Fibroblast of lung (primary cell): ENCODE measurements around the gene NKD1. TPM values are rescaled to one million over a fixed set of nuclear protein-coding genes. Genes with fewer than 3 reads are reported as not detected.

ENCODE experiments used
- DNase-seq, 2 donors: peaks; one replicate each; pipeline versions ENCODE4 v3.0.0 to v3.0.0-alpha.2; 2010; ENCODE audit warnings: low read depth in 2 of 2
- H2AFZ ChIP-seq: 2 replicates; pipeline ENCODE4 v1.5.1; 2012; ENCODE audit warnings: low read length, control low read depth, inconsistent platforms
- H3K27ac ChIP-seq: 2 replicates; pipeline ENCODE4 v1.5.1; 2011; ENCODE audit warnings: low read length, control low read depth; ENCODE audit not compliant: insufficient read depth
- H3K27me3 ChIP-seq: 2 replicates; pipeline ENCODE4 v1.5.1; 2011; ENCODE audit warnings: mild to moderate bottlenecking, low read length; ENCODE audit not compliant: control insufficient read depth, insufficient read depth
- H3K36me3 ChIP-seq: 2 replicates; pipeline ENCODE4 v1.5.1; 2011; ENCODE audit warnings: low read length; ENCODE audit not compliant: control insufficient read depth, insufficient read depth
- H3K4me1 ChIP-seq: 2 replicates; pipeline ENCODE4 v1.5.1; 2011; ENCODE audit warnings: low read length; ENCODE audit not compliant: control insufficient read depth, insufficient read depth; ENCODE audit errors: extremely low read depth
- H3K4me2 ChIP-seq: 2 replicates; pipeline ENCODE4 v1.5.1; 2011; ENCODE audit warnings: low read length, control low read depth; ENCODE audit not compliant: insufficient read depth; ENCODE audit errors: extremely low read depth
- H3K4me3 ChIP-seq, 4 experiments: fragments of 200-600 bp in 1 of 4; sonication (generic) in 1 of 4; replicated peaks in 1 of 4; 2 replicates each; pipeline ENCODE4 v1.5.1; 2011 to 2016; ENCODE audit warnings: low read length in 4 of 4, low read depth in 3 of 4, mild to moderate bottlenecking in 3 of 4, control low read depth in 2 of 4, inconsistent platforms in 1 of 4, mixed read lengths in 1 of 4; ENCODE audit not compliant: insufficient read depth in 1 of 4; ENCODE audit errors: control extremely low read depth in 1 of 4
- H3K79me2 ChIP-seq: 2 replicates; pipeline ENCODE4 v1.5.1; 2012; ENCODE audit warnings: mild to moderate bottlenecking, low read length, inconsistent platforms; ENCODE audit not compliant: control insufficient read depth, insufficient read depth
- H3K9ac ChIP-seq: 2 replicates; pipeline ENCODE4 v1.5.1; 2011; ENCODE audit warnings: mild to moderate bottlenecking, low read length, control low read depth; ENCODE audit not compliant: insufficient read depth
- H3K9me3 ChIP-seq: 2 replicates; pipeline ENCODE4 v1.5.1; 2012; ENCODE audit warnings: low read depth, low read length; ENCODE audit not compliant: control insufficient read depth, insufficient read depth
- H4K20me1 ChIP-seq: 2 replicates; pipeline ENCODE4 v1.5.1; 2011; ENCODE audit warnings: low read length; ENCODE audit not compliant: control insufficient read depth, insufficient read depth; ENCODE audit errors: extremely low read depth
- EZH2 ChIP-seq: IDR thresholded peaks from 2 replicates; pipeline ENCODE4 v1.5.1; 2012; ENCODE audit warnings: low read length, control low read depth, mild to moderate bottlenecking; ENCODE audit errors: missing control alignments
- polyA plus RNA-seq, 2 donors: library from polyadenylated mRNA; depleted of rRNA in 1 of 2; stranded (reverse) in 1 of 2; unstranded in 1 of 2; fragments of >200 nt; gene quantifications; 2 replicates each; pipeline ENCODE4 v1.2.1, GENCODE V29; 2011 to 2012; ENCODE audit warnings: missing spikeins in 1 of 2
- total RNA-seq: library from RNA; depleted of rRNA; stranded (reverse); fragments of >200 nt; gene quantifications from 2 replicates; pipeline ENCODE4 v1.2.1, GENCODE V29; 2014
- TF ChIP-seq, protein P1 (sequence below), 2 donors: IDR thresholded peaks in 1 of 2; conservative IDR thresholded peaks in 1 of 2; 1 replicate in 1 of 2; 2 replicates in 1 of 2; pipeline ENCODE4 v1.5.1; 2011 to 2012; ENCODE audit warnings: low read length in 2 of 2, control low read depth in 1 of 2, inconsistent platforms in 1 of 2, low read depth in 1 of 2, mild to moderate bottlenecking in 1 of 2

Gene NKD1
- total and polyA plus RNA-seq, 2 donors (not counting 1 experiment from before 2014, with no cell fraction given), result under 0.01 to 0.12 TPM

DNA sequence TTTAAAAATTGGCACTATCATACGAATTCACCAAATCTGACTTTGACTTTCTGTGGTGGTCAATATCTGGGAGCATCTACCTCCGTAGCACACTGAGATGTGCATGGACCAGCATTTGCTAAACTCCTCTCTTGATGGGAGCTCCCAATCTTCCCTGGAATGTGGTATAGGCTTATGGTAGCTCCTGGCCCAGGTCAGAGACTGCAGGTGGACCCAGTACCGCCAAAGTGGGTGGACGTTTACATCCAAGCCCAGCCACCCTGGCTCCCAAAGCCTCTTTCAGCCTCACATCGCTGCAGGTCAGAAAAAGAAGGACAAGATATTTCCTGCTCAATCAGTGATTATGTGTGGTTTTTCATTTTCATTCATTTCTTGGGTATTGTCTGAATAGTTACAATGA is 43.1 kb upstream of the NKD1 start:
- Histone ChIP-seq H3K9me3 (no peaks in the 10 kb centered on the region), H3K27ac (no peak overlapping the region), H3K36me3 (no peaks in the 10 kb centered on the region), H3K79me2 (no peaks in the 10 kb centered on the region), H3K4me1 (no peaks in the 10 kb centered on the region), H3K27me3 (no peaks in the 10 kb centered on the region), H4K20me1 (no peaks in the 10 kb centered on the region), H3K4me2 (no peak overlapping the region), H3K4me3 (no peak overlapping the region), H3K9ac (no peak overlapping the region), H2AFZ (no peak overlapping the region)
- DNase-seq, result no peak
- TF ChIP-seq, protein P1, sequence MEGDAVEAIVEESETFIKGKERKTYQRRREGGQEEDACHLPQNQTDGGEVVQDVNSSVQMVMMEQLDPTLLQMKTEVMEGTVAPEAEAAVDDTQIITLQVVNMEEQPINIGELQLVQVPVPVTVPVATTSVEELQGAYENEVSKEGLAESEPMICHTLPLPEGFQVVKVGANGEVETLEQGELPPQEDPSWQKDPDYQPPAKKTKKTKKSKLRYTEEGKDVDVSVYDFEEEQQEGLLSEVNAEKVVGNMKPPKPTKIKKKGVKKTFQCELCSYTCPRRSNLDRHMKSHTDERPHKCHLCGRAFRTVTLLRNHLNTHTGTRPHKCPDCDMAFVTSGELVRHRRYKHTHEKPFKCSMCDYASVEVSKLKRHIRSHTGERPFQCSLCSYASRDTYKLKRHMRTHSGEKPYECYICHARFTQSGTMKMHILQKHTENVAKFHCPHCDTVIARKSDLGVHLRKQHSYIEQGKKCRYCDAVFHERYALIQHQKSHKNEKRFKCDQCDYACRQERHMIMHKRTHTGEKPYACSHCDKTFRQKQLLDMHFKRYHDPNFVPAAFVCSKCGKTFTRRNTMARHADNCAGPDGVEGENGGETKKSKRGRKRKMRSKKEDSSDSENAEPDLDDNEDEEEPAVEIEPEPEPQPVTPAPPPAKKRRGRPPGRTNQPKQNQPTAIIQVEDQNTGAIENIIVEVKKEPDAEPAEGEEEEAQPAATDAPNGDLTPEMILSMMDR (conservative IDR thresholded peaks at IDR 0.05 in 1 of 2, IDR thresholded peaks at IDR 0.05 in 1 of 2; ENCODE audit: low read depth in 1 of 2, low read length in 2 of 2), result no peak
- TF ChIP-seq EZH2, result no peak

DNA sequence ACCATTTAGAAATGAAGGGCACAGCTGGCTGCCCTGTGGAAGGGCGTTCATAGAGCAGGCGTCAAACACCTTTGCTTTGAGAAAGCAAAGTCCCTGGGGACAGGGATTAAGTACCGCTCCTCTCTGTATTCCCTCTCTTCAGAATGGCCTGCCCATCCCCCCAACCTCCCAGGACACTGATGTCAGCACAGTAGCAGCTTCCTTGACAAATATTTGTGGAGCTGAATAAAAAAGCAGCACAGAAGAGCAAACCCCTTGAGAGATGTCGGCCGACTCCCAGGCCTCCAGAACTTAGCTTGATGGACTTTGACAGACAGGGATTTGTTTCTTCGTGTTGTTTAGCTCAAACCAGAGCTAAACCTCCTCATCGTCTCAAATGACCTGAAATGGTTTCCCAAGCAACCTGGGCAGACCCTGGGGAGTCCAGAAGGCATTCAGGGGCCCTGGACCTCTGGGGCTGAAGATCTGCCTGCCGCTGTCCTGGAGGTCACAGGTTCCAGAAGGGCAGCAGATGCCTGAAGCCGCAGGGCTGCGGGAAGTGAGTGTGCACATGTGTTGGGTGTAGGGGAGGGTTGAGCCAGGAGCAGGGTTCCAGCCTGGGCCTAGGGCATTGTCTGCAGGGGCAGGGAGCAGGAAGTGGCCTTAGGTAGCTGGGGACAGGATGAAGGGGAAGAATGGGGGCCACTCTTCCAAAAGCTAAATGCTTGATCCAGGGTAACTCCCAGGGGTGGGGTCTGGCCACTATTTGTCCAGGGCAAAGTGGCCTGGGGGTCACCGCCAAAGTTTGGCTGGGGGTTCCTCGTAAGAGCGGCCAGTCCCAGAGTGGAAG is 42.3 kb upstream of the NKD1 start:
- no peak overlapping the region for H2AFZ ChIP-seq
- no peak overlapping the region for H3K4me3 ChIP-seq
- no peak for DNase-seq
- H3K27me3 ChIP-seq, result no peaks in the 10 kb centered on the region
- H3K9me3 ChIP-seq, result no peaks in the 10 kb centered on the region
- no peak for TF ChIP-seq EZH2
- TF ChIP-seq, protein P1 (conservative IDR thresholded peaks at IDR 0.05 in 1 of 2, IDR thresholded peaks at IDR 0.05 in 1 of 2; ENCODE audit: low read depth in 1 of 2, low read length in 2 of 2), result no peak
- no peak overlapping the region for H3K4me2 ChIP-seq
- no peaks in the 10 kb centered on the region for H3K4me1 ChIP-seq
- no peaks in the 10 kb centered on the region for H3K36me3 ChIP-seq
- H3K9ac ChIP-seq, result no peak overlapping the region
- H3K27ac ChIP-seq, result no peak overlapping the region
- no peaks in the 10 kb centered on the region for H4K20me1 ChIP-seq
- no peaks in the 10 kb centered on the region for H3K79me2 ChIP-seq

DNA sequence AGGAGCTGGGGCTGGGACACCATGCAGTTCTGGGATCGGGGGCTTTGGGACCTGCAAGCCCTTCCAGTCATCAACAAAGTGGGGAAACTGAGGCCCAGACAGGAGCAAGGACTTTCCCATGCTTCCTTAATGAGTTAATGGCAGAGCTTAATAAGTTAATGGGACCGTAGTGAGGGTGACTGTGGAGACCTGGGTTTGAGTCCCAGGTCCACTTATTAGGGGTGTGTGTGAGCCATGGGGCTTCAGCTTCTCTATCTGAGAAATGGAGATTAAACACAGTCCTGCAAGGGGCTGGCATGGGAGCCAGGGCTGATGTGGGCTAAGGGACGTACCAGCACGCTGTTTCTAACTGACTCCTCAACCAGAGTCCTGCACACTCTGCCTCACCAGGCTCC is 41.7 kb upstream of the NKD1 start:
- H3K4me1 ChIP-seq, result no peaks in the 10 kb centered on the region
- no peaks in the 10 kb centered on the region for H4K20me1 ChIP-seq
- H3K27ac ChIP-seq, result no peak overlapping the region
- no peaks in the 10 kb centered on the region for H3K9me3 ChIP-seq
- no peaks in the 10 kb centered on the region for H3K79me2 ChIP-seq
- no peak for DNase-seq
- H3K27me3 ChIP-seq, result no peaks in the 10 kb centered on the region
- no peak overlapping the region for H2AFZ ChIP-seq
- H3K9ac ChIP-seq, result no peak overlapping the region
- no peaks in the 10 kb centered on the region for H3K36me3 ChIP-seq
- TF ChIP-seq EZH2, result no peak
- TF ChIP-seq, protein P1 (conservative IDR thresholded peaks at IDR 0.05 in 1 of 2, IDR thresholded peaks at IDR 0.05 in 1 of 2; ENCODE audit: low read depth in 1 of 2, low read length in 2 of 2), result no peak
- no peak overlapping the region for H3K4me3 ChIP-seq
- H3K4me2 ChIP-seq, result no peak overlapping the region
